ENCODE data around the gene ARHGAP28. TPM values are rescaled to one million over a fixed set of nuclear protein-coding genes. Genes with fewer than 3 reads are reported as not detected.

Gene ARHGAP28
- total RNA-seq, 1 donor from 2014 or later = 15.7 TPM

- no peak for ATAC-seq
- DNase-seq = no peak
- Histone ChIP-seq H3K36me3 (no peaks in the 10 kb centered on the region), H3K4me3 (no peak overlapping the region), H3K4me1 (no peaks in the 10 kb centered on the region), H3K27me3 (no peaks in the 10 kb centered on the region), H3K27ac (no peak overlapping the region), H3K9me3 (no peaks in the 10 kb centered on the region)
- intact Hi-C loops (cut with DNase I) = no loop called here
- TF ChIP-seq, protein P1, sequence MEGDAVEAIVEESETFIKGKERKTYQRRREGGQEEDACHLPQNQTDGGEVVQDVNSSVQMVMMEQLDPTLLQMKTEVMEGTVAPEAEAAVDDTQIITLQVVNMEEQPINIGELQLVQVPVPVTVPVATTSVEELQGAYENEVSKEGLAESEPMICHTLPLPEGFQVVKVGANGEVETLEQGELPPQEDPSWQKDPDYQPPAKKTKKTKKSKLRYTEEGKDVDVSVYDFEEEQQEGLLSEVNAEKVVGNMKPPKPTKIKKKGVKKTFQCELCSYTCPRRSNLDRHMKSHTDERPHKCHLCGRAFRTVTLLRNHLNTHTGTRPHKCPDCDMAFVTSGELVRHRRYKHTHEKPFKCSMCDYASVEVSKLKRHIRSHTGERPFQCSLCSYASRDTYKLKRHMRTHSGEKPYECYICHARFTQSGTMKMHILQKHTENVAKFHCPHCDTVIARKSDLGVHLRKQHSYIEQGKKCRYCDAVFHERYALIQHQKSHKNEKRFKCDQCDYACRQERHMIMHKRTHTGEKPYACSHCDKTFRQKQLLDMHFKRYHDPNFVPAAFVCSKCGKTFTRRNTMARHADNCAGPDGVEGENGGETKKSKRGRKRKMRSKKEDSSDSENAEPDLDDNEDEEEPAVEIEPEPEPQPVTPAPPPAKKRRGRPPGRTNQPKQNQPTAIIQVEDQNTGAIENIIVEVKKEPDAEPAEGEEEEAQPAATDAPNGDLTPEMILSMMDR (IDR thresholded peaks at IDR 0.05) = no peak
Observed at GRCh38 chr18:6759579-6759978, 30.1 kb downstream of the ARHGAP28 start.

DNA sequence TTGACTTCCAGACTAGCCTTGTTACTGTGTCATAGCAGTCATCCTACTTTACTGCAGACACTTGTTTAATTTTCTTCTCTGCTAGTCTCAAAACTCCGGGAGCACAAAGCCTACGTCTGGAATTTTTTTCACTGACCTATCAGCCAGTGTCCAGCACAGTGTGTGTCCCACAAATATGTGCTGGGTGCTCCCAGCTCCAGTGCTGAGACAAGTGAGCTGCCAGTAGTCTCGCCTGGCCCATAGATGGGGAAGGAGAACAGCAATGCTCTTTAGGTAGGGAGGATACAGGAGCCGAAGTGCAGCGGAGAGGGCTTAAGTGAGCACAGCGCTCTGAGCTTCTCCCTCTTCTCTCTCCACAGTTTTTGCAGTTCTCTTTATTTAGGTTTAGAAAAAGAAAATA, 34.0 kb downstream of the ARHGAP28 start:
- Histone ChIP-seq H3K36me3 (no peaks in the 10 kb centered on the region), H3K9me3 (no peaks in the 10 kb centered on the region), H3K27me3 (no peaks in the 10 kb centered on the region), H3K4me3 (no peak overlapping the region), H3K4me1 (no peaks in the 10 kb centered on the region), H3K27ac (no peak overlapping the region)
- TF ChIP-seq, protein P1 (IDR thresholded peaks at IDR 0.05) = no peak
- DNase-seq (no peak), ATAC-seq (no peak)
- intact Hi-C loops (cut with DNase I) = no loop called here

DNA sequence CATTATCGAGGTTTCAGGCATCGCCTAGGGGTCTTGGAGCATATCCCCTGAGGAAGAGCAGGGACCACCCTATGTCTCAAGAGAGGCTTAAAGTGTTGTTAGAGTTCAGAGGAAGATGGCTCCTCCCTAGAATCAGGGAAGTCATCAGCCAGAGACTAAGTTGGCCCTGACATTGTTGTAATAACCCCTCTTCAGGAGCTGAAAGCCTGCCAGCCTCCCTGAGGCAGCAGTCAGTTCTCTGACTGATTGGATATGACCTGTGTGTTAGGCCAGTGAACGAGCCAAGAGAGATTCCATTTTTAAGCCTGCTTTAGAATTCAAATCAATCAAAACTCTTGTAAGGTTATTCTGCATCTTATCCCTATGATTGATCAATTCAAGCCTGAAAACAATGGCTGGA, 34.9 kb downstream of the ARHGAP28 start:
- Histone ChIP-seq H3K27ac (no peak overlapping the region), H3K36me3 (no peaks in the 10 kb centered on the region), H3K9me3 (no peaks in the 10 kb centered on the region), H3K4me1 (no peaks in the 10 kb centered on the region), H3K4me3 (no peak overlapping the region), H3K27me3 (no peaks in the 10 kb centered on the region)
- intact Hi-C loops (cut with DNase I) = no loop called here
- TF ChIP-seq, protein P1 (IDR thresholded peaks at IDR 0.05) = no peak
- DNase-seq (no peak), ATAC-seq (no peak)

GRCh38 chr18:6773777-6774176, 44.3 kb downstream of the ARHGAP28 start:
- H3K27ac ChIP-seq = no peak overlapping the region

GRCh38 chr18:6775237-6775636, 45.7 kb downstream of the ARHGAP28 start:
- ATAC-seq (no peak), DNase-seq (no peak)
- TF ChIP-seq, protein P1 (IDR thresholded peaks at IDR 0.05) = no peak
- no peak overlapping the region for H3K27ac ChIP-seq
- H3K9me3 ChIP-seq = no peaks in the 10 kb centered on the region
- H3K4me3 ChIP-seq = no peak overlapping the region
- H3K27me3 ChIP-seq = no peaks in the 10 kb centered on the region
- no peaks in the 10 kb centered on the region for H3K36me3 ChIP-seq
- intact Hi-C loops (cut with DNase I) = no loop called here
- H3K4me1 ChIP-seq = no peaks in the 10 kb centered on the region

More at GRCh38 chr18:6773777-6774176, 44.3 kb downstream of the ARHGAP28 start:
- no peaks in the 10 kb centered on the region for H3K4me1 ChIP-seq
- ATAC-seq = no peak
- no peak overlapping the region for H3K4me3 ChIP-seq
- no peaks in the 10 kb centered on the region for H3K27me3 ChIP-seq
- no peak for DNase-seq
- H3K9me3 ChIP-seq = no peaks in the 10 kb centered on the region
- TF ChIP-seq, protein P1 (IDR thresholded peaks at IDR 0.05) = no peak
- no peaks in the 10 kb centered on the region for H3K36me3 ChIP-seq
- intact Hi-C loops (cut with DNase I) = no loop called here

- Histone ChIP-seq H3K9me3 (no peaks in the 10 kb centered on the region), H3K4me3 (no peak overlapping the region), H3K27ac (no peak overlapping the region), H3K27me3 (no peaks in the 10 kb centered on the region), H3K36me3 (no peaks in the 10 kb centered on the region), H3K4me1 (no peaks in the 10 kb centered on the region)
- intact Hi-C loops (cut with DNase I) = no loop called here
- TF ChIP-seq, protein P1 (IDR thresholded peaks at IDR 0.05) = no peak
- no peak for DNase-seq
- ATAC-seq = no peak
Observed at GRCh38 chr18:6775702-6776101, 46.2 kb downstream of the ARHGAP28 start.
